HG02981 (cell line): ENCODE measurements around the gene CBLIF.
A peak's percentile ranks its signal among the peaks of the same experiment; 100 is the strongest.
"Not testable (repeated sequence)": the region's sequence is repeated elsewhere in the genome, so short reads cannot be mapped to it uniquely, and the experiment has no call there.

ENCODE experiments used
- ATAC-seq: cut with Tn5 transposase; IDR thresholded peaks from one replicate; pipeline ENCODE4 v1.9.1; 2021; ENCODE audit warnings: mild to moderate bottlenecking, moderate library complexity; ENCODE audit not compliant: unreplicated experiment

Gene CBLIF

DNA sequence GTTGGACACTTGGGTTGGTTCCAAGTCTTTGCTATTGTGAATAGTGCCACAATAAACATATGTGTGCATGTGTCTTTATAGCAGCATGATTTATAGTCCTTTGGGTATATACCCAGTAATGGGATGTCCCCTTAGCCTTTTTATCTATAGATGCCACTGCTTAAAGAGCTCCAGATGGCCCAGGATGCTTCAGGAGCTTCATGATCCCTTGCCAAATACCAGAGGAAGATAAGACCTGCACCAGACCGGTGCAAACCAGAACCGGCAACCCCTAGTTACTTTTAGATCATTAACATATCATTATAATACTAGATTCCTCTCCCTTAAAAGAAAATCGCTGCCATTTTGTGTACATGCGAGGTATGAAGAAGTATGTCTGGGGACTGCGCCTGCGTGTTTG is 3.1 kb upstream of the CBLIF start:
- ATAC-seq, result not testable (repeated sequence)

DNA sequence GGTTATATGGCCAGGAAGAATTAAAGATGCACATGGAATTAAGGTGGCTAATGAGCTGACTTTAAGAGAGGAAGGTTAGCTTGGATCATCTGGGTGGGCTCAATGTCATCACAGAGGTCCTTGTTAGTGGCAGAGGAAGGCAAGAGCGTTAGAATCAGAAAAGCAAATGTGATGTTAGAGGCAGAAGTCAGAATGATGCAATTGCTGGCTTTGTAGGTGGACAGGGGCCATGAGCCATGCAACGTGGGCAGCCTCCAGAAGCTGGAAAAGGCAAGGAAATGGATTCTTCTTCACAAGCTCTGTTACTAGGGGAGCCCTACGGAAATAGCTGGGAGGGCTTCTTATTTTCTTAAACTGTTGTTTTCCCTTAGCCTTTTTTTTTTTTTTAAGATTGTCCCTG is 2.3 kb upstream of the CBLIF start:
- ATAC-seq, result no peak

DNA sequence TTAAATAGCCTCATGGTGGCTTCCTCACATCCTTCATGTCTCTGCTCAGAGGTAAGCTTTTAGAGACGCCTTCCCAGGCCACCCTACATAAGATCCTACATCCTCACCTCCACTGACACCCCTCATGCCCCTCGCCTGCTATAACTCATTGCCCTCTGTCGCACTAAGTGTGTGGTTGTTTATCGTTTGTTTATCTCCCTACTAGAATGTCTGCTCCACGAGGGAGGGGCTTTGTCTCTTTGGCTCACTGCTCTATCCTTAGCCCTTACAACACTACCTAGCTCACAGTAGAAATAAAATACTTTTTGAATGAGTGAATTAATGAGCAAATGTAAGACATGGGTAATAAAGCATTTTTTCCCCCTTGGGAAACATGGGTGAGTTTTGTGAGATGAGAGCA is 1.3 kb upstream of the CBLIF start:
- no peak for ATAC-seq

DNA sequence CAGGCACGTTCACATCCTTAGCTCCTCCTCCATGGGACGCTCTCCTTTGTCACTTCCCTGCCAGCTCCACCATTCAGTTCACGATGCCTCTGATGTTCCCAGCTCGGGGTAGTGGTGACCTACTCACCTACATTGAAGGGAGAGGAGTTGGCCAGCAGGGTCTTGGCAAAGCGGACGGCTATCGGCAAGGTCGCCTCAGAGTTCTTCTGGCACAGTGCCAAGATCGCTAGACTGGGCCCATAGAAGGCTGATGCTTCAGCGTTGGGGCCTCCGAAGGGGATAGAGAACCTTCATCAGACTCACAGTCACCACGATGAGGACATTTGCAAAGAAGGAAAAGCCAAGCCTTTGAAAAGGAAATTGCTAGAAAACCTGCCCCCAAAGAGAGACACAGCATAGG is 3.0 kb downstream of the CBLIF start:
- ATAC-seq, result no peak

DNA sequence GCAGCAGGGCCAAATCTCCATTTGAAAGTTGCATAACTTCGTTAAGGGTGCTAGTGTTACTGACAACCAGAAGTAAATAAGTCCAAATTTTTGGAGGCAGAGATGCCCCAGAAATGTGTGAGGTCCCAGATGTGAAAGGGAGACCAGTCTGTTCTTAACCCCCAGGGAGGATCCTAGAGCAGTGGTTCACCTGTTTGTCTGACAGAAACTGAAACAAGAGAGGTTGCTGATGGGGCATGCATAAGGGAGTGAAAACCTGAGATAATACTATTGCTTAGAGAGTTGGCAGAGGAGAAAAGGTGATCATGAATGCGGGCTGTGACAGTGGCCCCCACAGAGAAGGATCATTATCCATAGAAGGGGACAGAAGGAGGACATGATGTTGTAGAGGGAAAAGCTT is 3.8 kb downstream of the CBLIF start:
- ATAC-seq, result no peak

DNA sequence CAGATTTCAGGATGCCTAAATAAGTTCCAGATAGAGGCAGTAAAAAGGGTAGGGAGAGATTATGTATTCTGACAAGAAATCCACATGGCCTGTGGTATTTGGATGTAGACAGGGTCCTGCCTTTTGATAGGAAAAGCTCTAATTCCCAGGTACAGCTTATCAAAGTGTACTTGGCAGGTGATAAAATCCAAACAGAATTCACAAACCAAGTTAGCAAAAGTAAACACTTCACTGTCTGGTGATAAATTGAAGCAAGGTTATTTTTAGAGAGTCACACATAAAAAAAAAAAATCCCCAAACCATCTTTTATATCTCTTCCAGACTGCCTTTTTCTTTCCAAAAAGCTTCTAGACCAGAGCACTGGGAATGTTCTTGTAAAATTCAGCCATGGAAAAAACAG is 5.7 kb downstream of the CBLIF start:
- ATAC-seq, result no peak

DNA sequence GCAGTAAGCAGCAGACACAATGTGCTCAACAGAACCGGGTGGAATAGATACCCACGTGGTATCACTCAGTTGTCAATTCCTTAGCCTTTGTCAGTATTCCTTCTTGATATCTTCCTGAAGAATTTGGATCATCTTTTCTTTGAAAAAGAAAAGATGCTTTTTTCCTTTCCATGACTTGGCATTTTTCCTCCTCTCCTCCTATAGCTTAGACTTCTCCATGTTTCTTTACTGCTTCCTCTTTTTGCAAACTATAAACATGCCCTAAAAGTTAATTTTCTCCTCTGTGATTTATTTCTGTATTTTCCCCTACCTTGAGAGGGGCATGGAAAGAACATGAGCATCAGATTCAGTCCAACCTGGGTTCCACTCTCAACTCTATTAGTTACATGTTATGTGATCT is 11.7 kb downstream of the CBLIF start:
- no peak for ATAC-seq

DNA sequence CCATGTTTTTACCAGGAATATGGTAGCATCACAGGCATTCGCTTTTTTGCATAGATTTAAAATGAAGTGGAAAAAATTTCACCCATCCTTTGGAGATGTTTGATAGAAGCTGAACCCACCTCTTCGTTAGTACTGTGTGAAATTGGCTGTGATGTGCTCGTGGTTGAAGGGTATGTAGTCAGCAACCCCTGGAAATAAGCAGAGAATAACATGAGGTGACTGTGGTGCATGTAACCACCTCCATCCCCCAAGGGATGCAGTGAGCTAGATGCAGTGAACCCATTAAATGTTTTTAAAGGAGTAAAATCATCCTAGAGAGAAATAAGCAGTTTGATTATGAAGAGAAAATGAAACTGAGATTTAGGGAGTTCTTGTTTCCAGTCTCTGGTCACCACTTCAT is 15.9 kb downstream of the CBLIF start:
- no peak for ATAC-seq

DNA sequence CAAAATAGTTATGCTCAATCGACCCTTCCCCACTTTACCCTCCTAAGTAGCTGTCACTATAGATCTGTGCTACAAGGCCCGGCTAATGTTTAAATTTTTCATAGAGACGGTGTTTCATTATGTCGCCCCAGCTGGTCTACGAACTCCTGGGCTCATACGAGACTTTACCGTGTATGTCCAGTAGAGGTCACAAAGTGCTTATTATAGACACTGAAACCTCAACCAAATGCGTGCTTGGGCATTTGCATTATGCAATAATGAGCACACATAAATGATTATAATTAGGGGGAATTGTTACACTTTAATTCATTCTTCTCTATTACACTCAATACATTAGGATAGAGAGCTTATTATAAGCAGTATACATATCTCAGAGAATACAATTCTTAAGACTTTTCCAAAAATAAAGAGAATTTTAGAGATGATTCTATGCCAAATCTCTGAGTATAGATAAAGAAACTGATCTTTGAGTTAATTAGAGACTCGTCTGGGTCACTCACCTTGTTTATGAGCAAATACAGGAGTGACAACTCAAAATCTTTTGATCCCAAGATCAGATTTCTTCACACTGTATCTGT is 22.2 kb downstream of the CBLIF start:
- ATAC-seq, result peak; percentile 88

DNA sequence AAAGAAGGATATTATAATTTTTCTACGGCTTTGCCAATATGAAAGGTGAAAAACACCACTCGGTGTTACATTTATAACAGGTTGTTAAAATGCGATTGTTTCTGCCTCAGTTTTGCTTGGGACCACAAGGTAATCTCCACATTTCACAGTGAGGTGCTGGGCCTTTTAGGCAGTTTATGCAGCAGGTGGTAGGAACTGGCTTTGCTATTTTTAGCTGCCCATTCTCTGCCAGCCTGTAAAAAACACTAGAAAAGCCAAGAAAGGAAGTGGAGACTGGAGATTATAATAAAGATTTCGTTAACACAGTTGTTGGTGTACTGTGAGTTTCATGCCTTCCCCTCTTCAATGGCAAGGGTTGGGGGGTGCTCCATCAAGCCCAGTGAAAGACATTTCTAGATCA is 26.7 kb downstream of the CBLIF start:
- ATAC-seq, result no peak

DNA sequence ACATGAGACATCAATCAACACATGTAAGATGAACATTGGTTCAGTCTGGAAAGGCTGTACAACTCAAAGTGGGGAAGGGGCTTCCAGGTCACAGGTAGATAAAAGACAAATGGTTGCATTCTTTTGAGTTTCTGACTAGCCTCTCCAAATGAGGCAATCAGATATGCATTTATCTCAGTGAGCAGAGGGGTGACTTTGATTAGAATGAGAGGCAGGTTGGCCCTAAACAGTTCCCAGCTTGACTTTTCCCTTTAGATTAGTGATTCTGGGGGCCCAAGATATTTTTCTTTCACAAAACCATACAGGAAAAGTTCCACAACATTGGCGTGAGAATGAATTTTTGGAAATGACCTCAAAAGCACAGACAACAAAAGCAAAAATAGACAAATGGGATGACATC is 28.9 kb downstream of the CBLIF start:
- ATAC-seq, result not testable (repeated sequence)

DNA sequence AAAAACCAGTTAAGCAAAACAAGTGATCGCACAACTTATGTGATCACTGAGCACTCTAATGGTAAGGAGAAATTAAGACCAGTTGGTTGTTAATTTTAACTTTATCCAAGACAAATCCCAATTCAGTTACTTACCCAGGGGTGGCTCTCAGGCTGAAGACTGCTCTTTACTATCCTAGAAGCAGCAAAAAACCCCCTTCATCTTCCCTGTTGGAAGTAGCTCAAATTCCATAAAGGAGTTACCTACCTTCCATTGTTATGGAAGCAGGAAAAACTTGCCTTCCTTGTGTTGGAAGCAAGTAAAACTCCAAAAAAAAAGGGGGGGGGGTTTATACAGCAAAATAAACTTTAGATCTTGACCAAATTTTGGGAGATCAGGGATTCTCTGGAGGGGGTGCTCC is 29.5 kb downstream of the CBLIF start:
- no peak for ATAC-seq

DNA sequence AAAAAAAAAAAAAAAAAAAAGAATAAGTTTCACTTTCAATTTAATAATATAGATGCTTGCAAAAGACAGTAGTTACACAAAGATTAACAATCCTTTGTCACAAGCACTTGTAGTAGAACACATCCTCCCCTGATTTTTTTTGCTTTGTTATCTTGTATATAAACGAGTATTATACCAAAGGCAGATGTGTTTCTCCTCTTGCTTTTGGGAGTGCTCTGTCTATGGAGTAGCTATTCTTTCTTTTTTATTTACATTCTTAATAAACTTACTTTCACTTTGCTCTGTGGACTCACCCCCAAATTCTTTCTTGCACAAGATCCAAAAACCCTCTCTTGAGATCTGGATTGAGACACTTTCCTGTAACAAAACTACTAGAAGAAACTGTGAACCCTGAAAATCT is 31.3 kb downstream of the CBLIF start:
- ATAC-seq, result no peak

DNA sequence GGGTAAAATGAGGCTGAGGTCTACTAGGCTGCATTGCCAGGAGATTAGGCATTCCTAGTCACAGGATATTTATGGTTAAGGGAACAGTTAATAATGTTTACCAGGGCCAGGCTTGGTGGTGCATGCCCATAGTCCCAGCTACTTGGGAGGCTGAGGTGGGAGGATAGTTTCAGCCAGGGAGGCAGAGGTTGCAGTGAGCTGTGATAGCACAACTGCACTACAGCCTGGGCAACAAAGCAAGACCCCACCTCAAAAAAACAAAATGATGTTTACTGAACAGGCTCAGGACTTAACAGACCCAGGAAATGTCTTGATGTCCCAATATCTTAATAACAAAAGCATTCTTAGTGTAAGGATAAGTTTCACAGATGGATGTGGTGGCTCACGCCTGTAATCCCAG is 31.9 kb downstream of the CBLIF start:
- ATAC-seq, result no peak

DNA sequence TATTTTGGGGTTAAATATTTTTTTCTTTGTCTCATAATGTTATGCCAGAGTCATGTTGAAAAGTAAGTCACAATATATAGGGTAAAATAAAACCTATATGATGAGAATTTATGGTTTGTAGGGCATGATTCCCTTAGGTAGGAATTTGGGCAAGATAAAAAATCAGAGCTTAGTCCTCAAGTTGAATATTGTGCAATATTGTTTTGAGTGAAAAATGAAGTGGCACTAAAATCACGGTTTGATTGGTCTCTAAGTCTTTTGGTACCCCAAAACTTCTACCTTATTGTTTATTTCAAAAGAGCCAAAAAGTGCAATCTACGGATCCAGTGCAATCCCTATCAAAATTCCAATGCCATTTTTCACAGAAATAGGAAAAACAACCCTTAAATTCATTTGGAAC is 33.1 kb downstream of the CBLIF start:
- ATAC-seq, result no peak

DNA sequence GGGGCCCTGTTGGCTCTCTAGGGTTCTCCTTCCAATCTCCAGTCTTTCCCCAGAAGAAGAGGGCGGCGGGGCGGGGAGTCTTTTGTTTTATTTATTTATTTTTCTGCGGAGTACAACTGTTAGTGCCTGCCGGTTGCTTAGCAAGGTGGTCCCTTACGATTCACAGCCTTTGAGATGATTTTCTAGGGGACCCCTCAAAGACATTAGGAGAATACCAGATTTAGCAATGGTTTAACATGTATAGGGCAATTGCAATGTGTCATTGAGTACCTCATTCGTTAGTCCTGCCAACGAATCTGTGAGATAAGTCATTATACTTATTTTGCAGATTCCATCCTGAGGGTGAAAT is 34.4 kb downstream of the CBLIF start:
- ATAC-seq, result no peak

DNA sequence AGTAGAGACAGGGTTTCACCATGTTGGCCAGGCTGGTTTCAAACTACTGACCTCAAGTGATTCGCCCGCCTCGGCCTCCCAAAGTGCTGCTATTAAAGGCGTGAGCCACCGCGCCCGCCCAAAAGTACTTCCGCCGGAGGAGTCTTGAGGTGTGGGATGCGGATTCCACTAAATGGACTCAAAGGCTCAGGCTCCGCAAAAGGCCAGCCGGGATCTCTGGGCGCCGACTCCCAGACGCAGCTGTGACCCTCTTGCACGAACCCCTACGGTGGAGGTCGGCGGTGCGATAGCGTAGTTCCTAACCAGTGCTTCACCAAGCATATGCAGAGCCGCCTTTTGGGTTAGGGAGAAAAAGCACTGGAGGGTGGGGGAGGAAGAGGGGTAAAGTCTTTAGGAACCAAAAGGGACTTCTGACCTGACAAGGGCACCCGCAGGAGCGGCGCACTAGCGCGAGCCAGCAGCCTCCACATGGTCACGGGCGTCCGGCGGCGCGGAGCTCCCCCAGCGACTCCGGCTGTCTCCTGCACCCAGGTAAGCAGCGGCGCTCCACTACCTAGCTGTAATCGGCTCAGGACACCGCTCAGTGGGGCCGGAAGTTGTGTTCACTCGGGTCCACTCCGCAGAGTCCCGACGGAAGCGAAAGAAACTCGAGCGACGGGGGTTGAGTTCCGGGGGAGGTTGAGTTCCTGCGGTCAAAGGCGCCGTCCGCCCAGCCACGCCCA is 34.9 kb downstream of the CBLIF start, which contains the start of gene MRPL16:
TSS of gene MRPL16 (minus strand) at position 590 of the 722 bp plus-strand sequence. CDS start at position 470, 120 bp downstream.
- ATAC-seq, result peak; percentile 98

DNA sequence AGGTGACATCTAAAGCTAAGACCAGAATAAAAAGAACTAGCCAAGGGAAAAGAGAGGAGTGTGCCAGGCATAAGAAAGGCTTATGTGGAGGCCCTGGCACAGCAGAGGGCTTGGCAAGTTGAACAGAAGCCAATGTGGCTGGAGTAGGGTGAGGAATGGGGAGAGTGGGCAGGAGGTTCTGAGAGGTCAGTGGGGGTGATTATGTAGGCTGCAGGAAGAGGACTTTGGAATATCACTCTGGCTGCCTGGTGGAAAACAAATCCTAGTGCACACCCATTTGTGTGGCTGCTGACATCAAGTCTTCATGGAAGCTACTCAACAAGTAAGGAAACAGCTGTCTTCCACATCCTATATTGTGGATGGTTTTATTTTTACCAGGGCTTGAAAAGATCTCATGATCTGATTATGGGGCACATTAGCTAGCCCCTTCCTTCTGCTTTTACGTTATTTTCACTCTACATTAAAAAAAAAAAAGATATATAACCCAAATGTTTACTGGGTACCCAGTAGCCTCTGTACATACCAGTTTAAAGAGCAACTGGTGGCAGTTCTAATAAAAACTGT is 38.2 kb downstream of the CBLIF start:
- ATAC-seq, result no peak

DNA sequence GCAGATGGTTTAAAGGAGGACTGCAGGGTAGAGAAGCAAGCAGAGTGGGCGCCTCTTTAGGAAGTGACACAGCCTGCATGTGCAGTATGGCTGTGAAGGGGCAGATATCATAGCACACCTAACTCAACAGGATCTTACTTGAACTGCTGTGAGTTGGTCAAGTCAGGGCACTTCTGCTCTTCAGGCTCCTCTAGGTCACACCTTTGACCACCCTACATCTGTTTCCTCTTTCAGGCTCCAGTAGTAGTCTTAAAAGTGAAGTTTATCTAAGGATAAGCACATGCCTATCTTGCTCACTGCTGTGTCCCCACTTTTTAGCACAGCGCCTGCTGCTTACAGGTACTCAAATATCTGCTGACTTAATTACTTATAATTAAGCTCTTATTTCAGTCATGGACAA is 41.2 kb downstream of the CBLIF start:
- ATAC-seq, result no peak

DNA sequence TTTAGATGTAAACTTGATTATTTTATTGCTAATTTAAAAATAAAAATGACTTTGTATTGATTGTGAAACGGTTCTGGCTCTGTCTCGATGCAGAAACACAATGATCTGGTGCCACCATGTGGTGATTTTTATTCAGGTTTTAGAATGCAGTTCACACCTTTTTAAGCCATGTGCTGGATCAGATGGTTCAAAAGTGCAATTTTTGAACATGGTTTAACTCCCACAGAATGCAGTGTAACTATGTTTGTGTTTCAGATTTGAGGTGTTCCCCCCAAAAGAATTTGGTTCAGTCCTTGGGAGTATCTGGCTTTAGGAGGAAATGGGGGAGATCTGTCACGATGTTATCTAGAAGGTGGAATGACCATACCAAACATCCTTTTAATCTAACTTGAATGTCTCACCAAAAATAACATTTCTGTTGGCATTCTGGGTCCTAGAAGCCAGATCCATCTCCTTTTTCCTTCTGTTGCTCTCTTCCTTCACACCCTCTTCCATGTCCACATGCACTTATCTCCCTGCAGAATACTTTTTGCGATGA is 42.6 kb downstream of the CBLIF start:
- ATAC-seq, result peak; percentile 66

DNA sequence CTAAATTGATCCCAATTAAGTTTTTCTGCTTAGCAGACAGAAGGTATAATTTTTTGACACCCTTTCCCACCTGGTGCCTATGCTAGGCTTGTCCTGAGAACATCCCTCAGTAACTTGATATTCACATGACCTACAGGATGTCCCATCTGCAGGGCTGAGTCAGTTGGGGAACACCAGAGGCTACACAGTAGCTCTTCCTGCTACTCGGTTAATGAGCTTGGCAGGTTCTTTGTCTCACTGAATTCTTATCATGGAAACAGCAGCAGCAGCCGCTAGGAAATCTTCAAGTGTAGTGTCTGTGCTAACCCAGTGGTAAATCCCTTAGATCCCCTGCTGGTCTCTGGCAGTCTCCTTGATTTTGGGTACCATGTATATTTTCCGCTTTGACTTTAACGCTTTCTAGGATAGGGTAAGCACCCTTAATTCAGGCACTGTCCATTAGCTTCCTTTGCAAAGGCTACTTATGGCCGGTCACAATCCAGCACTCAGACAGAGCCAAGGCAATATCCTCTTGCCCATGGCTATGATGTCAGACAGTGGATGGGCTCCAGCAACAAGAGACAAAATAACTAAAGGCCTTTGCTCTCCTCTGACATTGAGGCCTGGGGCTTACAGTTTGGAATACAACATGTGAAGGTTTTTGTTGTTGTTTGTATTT is 43.2 kb downstream of the CBLIF start:
- peak; percentile 24 for ATAC-seq

DNA sequence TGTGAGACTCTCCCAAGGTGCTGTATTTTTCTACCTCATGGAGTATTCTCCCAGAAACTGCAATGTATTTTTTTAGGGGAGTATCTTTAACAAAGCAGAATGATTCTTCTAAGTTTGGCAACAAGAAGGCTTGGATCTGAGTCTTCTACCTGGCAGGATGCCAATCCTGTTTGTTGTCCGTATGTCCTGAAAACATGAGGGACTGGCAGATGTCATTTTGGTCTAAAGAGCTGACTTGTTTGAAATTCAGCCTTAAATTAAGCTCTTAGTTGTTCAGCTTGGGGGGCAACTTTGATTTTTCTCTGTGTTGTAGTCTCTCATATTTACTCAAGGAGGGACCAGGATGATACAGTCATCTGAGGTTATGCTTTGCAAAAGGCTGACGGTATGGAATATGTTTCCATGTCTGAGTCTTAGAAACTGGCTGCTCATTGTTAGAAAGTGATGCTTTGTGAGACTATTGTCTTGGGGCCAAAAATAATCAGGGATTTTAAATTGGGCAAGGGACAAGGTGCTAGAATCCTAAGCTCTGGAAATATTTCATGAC is 44.1 kb downstream of the CBLIF start:
- ATAC-seq, result no peak
